ENCODE results near the gene GYPC. TPM values are rescaled to one million over a fixed set of nuclear protein-coding genes. Genes with fewer than 3 reads are reported as not detected.

Gene GYPC
- polyA plus RNA-seq, 1 donor (not counting 4 experiments of a cell fraction or from before 2014, with no cell fraction given): not detected

DNA sequence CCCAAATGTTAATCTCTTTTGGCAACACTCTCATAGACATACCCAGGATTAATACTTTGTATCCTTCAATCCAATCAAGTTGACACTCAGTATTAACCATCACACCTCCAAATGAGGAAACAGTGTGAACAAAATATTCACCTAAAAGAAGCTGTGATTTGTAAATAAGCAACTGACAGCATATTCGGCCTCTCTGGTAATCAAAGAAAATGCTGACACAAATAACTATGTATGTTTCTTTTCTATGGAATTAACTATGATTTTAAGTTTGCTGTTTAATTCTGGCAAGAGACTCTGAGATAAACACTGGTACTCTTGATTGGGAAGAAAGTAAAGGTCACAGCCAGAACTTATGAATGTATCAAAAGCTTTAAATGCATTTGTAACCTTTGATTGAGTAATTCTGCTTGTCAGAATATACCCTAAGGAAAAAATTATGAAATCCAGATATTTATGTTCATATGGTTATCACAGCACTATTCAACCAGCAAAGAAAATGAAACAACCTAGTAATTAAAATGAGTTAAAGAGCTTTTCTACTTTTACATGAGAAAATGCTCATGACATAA, 3.6 kb upstream of the GYPC start:
- Histone ChIP-seq H3K9ac (ENCODE audit: control insufficient read depth, extremely low read depth, insufficient read depth, low read length) (no peak overlapping the region), H3K27ac (ENCODE audit: control insufficient read depth, insufficient read depth, low read length) (no peak overlapping the region), H2AFZ (ENCODE audit: control insufficient read depth, low read length) (no peak overlapping the region), H3K9me1 (ENCODE audit: control insufficient read depth, extremely low read depth, insufficient read depth, low read length) (no peaks in the 10 kb centered on the region), H4K20me1 (ENCODE audit: control insufficient read depth, extremely low read depth, insufficient read depth, low read length) (no peaks in the 10 kb centered on the region), H3K4me2 (ENCODE audit: control insufficient read depth, extremely low read depth, insufficient read depth, low read depth, low read length) (no peak overlapping the region), H3K9me3 (ENCODE audit: control insufficient read depth, low read depth, low read length) (no peaks in the 10 kb centered on the region), H3K36me3 (ENCODE audit: control insufficient read depth in 2 of 2, extremely low read depth in 1 of 2, insufficient read depth in 2 of 2, low read length in 2 of 2) (no peaks in the 10 kb centered on the region), H3K27me3 (ENCODE audit: control insufficient read depth, extremely low read depth, insufficient read depth, low read length) (peaks cover 8% of the 10 kb centered on the region), H3K79me2 (ENCODE audit: control insufficient read depth, insufficient read depth, low read length) (no peaks in the 10 kb centered on the region), H3K4me1 (ENCODE audit: control insufficient read depth, extremely low read depth, insufficient read depth, low read length) (no peaks in the 10 kb centered on the region), H3K4me3 (ENCODE audit: control insufficient read depth in 2 of 3, extremely low read depth in 1 of 3, insufficient read depth in 2 of 3, low read depth in 1 of 3, low read length in 3 of 3) (no peak overlapping the region)
- TF ChIP-seq, protein P1, sequence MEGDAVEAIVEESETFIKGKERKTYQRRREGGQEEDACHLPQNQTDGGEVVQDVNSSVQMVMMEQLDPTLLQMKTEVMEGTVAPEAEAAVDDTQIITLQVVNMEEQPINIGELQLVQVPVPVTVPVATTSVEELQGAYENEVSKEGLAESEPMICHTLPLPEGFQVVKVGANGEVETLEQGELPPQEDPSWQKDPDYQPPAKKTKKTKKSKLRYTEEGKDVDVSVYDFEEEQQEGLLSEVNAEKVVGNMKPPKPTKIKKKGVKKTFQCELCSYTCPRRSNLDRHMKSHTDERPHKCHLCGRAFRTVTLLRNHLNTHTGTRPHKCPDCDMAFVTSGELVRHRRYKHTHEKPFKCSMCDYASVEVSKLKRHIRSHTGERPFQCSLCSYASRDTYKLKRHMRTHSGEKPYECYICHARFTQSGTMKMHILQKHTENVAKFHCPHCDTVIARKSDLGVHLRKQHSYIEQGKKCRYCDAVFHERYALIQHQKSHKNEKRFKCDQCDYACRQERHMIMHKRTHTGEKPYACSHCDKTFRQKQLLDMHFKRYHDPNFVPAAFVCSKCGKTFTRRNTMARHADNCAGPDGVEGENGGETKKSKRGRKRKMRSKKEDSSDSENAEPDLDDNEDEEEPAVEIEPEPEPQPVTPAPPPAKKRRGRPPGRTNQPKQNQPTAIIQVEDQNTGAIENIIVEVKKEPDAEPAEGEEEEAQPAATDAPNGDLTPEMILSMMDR (optimal IDR thresholded peaks at IDR 0.05 in 1 of 3, IDR thresholded peaks at IDR 0.05 in 1 of 3, conservative IDR thresholded peaks at IDR 0.05 in 1 of 3; ENCODE audit: extremely low read depth in 1 of 3, insufficient read depth in 2 of 3, low read length in 3 of 3): no peak
- no peak for TF ChIP-seq EZH2 (IDR thresholded peaks at IDR 0.05; ENCODE audit: low read length)
- dilution Hi-C loops (cut with MboI; ENCODE audit: extremely low pct_ligation_motif_present, low sequenced_read_pairs): no loop called here
- DNase-seq (ENCODE audit: low read depth, low spot score): no peak
- no peak for FAIRE-seq

DNA sequence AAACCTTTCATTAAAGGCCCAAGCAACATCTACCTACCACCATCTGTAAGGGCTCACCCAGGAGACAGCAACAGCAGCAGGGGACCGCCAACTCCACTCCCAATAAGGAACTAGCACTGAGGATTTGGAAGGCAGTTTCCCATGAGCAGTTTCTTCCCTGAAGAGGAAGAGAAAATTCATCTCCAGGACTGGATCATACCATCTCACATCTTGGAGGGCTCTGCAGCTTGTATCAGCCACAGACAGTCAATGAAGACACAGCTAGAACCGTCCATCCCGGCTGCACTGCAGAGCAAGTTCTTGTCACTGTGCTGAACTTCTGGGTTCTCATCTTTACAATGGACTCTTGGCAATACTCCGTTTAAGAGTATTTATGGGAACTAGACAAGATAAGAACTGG, 2.8 kb upstream of the GYPC start:
- no peaks in the 10 kb centered on the region for H3K36me3 ChIP-seq (ENCODE audit: control insufficient read depth in 2 of 2, extremely low read depth in 1 of 2, insufficient read depth in 2 of 2, low read length in 2 of 2)
- no peaks in the 10 kb centered on the region for H4K20me1 ChIP-seq (ENCODE audit: control insufficient read depth, extremely low read depth, insufficient read depth, low read length)
- no peak overlapping the region for H3K27ac ChIP-seq (ENCODE audit: control insufficient read depth, insufficient read depth, low read length)
- FAIRE-seq: no peak
- peaks cover 8% of the 10 kb centered on the region for H3K27me3 ChIP-seq (ENCODE audit: control insufficient read depth, extremely low read depth, insufficient read depth, low read length)
- H3K9me1 ChIP-seq (ENCODE audit: control insufficient read depth, extremely low read depth, insufficient read depth, low read length): no peaks in the 10 kb centered on the region
- DNase-seq (ENCODE audit: low read depth, low spot score): no peak
- TF ChIP-seq, protein P1 (optimal IDR thresholded peaks at IDR 0.05 in 1 of 3, IDR thresholded peaks at IDR 0.05 in 1 of 3, conservative IDR thresholded peaks at IDR 0.05 in 1 of 3; ENCODE audit: extremely low read depth in 1 of 3, insufficient read depth in 2 of 3, low read length in 3 of 3): no peak
- TF ChIP-seq EZH2 (IDR thresholded peaks at IDR 0.05; ENCODE audit: low read length): no peak
- no peak overlapping the region for H2AFZ ChIP-seq (ENCODE audit: control insufficient read depth, low read length)
- H3K4me1 ChIP-seq (ENCODE audit: control insufficient read depth, extremely low read depth, insufficient read depth, low read length): no peaks in the 10 kb centered on the region
- H3K4me2 ChIP-seq (ENCODE audit: control insufficient read depth, extremely low read depth, insufficient read depth, low read depth, low read length): no peak overlapping the region
- H3K4me3 ChIP-seq (ENCODE audit: control insufficient read depth in 2 of 3, extremely low read depth in 1 of 3, insufficient read depth in 2 of 3, low read depth in 1 of 3, low read length in 3 of 3): no peak overlapping the region
- H3K79me2 ChIP-seq (ENCODE audit: control insufficient read depth, insufficient read depth, low read length): no peaks in the 10 kb centered on the region
- no peaks in the 10 kb centered on the region for H3K9me3 ChIP-seq (ENCODE audit: control insufficient read depth, low read depth, low read length)
- dilution Hi-C loops (cut with MboI; ENCODE audit: extremely low pct_ligation_motif_present, low sequenced_read_pairs): no loop called here
- H3K9ac ChIP-seq (ENCODE audit: control insufficient read depth, extremely low read depth, insufficient read depth, low read length): no peak overlapping the region

Data from keratinocyte (primary cell).